Prostate gland (tissue), 2 donors: ENCODE results near the gene ERICH6.

Experiments used
- CTCF ChIP-seq, 4 experiments: fragments of 200-600 bp in 2 of 4; fragments of 450-650 bp in 2 of 4; sonication (generic) in 2 of 4; IDR thresholded peaks; 1 replicate in 3 of 4; 2 replicates in 1 of 4; pipeline ENCODE4 v1.5.1; 2016 to 2019; ENCODE audit warnings: antibody characterized with exemption in 4 of 4, mild to moderate bottlenecking in 2 of 4, moderate library complexity in 2 of 4
- POLR2A ChIP-seq: fragments of 450-650 bp; IDR thresholded peaks from one replicate; pipeline ENCODE4 v1.6.1; 2016; ENCODE audit warnings: antibody characterized with exemption, mild to moderate bottlenecking

- TF ChIP-seq CTCF (IDR thresholded peaks at IDR 0.05) = no peak
- TF ChIP-seq POLR2A = no peak
These were observed 48.1 kb upstream of the ERICH6 start for GRCh38 chr3:150751781-150752263.
